PC-3 (cell line): ENCODE measurements around the gene BBOX1. TPM values are rescaled to one million over a fixed set of nuclear protein-coding genes. Genes with fewer than 3 reads are reported as not detected.

ENCODE experiments used
- ATAC-seq: fragments of 200-7000 bp; cut with Tn5 transposase; 2 replicates; pipeline ENCODE4 v1.9.1; 2020; ENCODE audit warnings: mild to moderate bottlenecking, moderate library complexity
- BruUV-seq: library from RNA; stranded (reverse); fragments of 400-500 nt; replicated peaks from 2 replicates; lab custom pipeline; 2021; lab: Mats Ljungman, UMichigan
- CTCF ChIA-PET: fragments of 300-600 bp; sonication (Branson Sonifier 250); formaldehyde crosslinking; loops from one replicate; lab custom pipeline; 2022; ENCODE audit warnings: antibody characterized with exemption; lab: Charles Lee
- POLR2A ChIA-PET: fragments of 300-600 bp; sonication (Branson Sonifier 250); formaldehyde crosslinking; loops from one replicate; lab custom pipeline; 2022; ENCODE audit warnings: antibody characterized with exemption; ENCODE audit not compliant: unreplicated experiment; lab: Charles Lee
- DNase-seq: peaks from one replicate; pipeline ENCODE4 v3.0.0-alpha.2; 2015
- H2AFZ ChIP-seq: fragments of 300-600 bp; sonication (generic); 2 replicates; pipeline ENCODE4 v1.6.0; 2016; ENCODE audit warnings: antibody characterized with exemption, low read length
- H3F3A ChIP-seq: fragments of 300-600 bp; sonication (generic); one replicate; pipeline ENCODE4 v1.6.0; 2017; ENCODE audit warnings: antibody characterized with exemption, low read length, control low read depth, mild to moderate bottlenecking; ENCODE audit not compliant: unreplicated experiment
- H3K27ac ChIP-seq: fragments of 300-600 bp; sonication (generic); 2 replicates; pipeline ENCODE4 v1.5.1; 2016; ENCODE audit warnings: mild to moderate bottlenecking, low read length
- H3K27me3 ChIP-seq: fragments of 300-600 bp; sonication (generic); 2 replicates; pipeline ENCODE4 v1.6.1; 2016; ENCODE audit warnings: low read length, mixed read lengths
- H3K36me3 ChIP-seq: fragments of 300-600 bp; sonication (generic); 2 replicates; pipeline ENCODE4 v1.6.1; 2016; ENCODE audit warnings: low read depth, mixed run types, low read length, mixed read lengths
- H3K4me1 ChIP-seq: fragments of 300-600 bp; sonication (generic); 2 replicates; pipeline ENCODE4 v1.5.1; 2016; ENCODE audit warnings: low read length; ENCODE audit not compliant: insufficient read depth
- H3K4me2 ChIP-seq: fragments of 300-600 bp; sonication (generic); 2 replicates; pipeline ENCODE4 v1.6.0; 2016; ENCODE audit warnings: low read length
- H3K4me3 ChIP-seq: fragments of 300-600 bp; sonication (generic); 2 replicates; pipeline ENCODE4 v1.5.1; 2016; ENCODE audit warnings: mild to moderate bottlenecking, low read length, mixed read lengths
- H3K79me2 ChIP-seq: fragments of 300-600 bp; sonication (generic); 2 replicates; pipeline ENCODE4 v1.6.1; 2017; ENCODE audit warnings: low read length, mixed read lengths
- H3K9ac ChIP-seq: fragments of 300-600 bp; sonication (generic); 2 replicates; pipeline ENCODE4 v1.6.0; 2016; ENCODE audit warnings: mild to moderate bottlenecking, low read length
- H3K9me2 ChIP-seq: fragments of 300-600 bp; sonication (generic); replicated peaks from 2 replicates; pipeline ENCODE4 v1.6.1; 2016; ENCODE audit warnings: mixed run types, low read length, mixed read lengths
- H3K9me3 ChIP-seq: fragments of 300-600 bp; sonication (generic); 2 replicates; pipeline ENCODE4 v1.6.1; 2016; ENCODE audit warnings: low read length, mixed read lengths
- H4K20me1 ChIP-seq: fragments of 300-600 bp; sonication (generic); 2 replicates; pipeline ENCODE4 v1.6.1; 2016; ENCODE audit warnings: low read length, mixed read lengths
- EZH2 ChIP-seq: fragments of 300-600 bp; sonication (generic); IDR thresholded peaks from one replicate; pipeline ENCODE4 v1.6.1; 2017; ENCODE audit warnings: antibody characterized with exemption, mild to moderate bottlenecking, low read length; ENCODE audit not compliant: unreplicated experiment
- EZH2phosphoT487 ChIP-seq: fragments of 300-600 bp; sonication (generic); IDR thresholded peaks from 2 replicates; pipeline ENCODE4 v1.6.1; 2018; ENCODE audit warnings: mild to moderate bottlenecking, antibody characterized with exemption, low read length, borderline replicate concordance
- intact Hi-C: fragments of 100-400 bp; cut with micrococcal nuclease; formaldehyde crosslinking; loops from 2 replicates; pipeline ENCODE4 v1.9.0; 2023
- total RNA-seq: library from RNA; depleted of rRNA; stranded (reverse); fragments of >200 nt; gene quantifications from 2 replicates; pipeline ENCODE4 v1.2.3, GENCODE V29; 2014
- TF ChIP-seq, protein P1 (sequence below): fragments of 300-600 bp; sonication (generic); conservative IDR thresholded peaks from 2 replicates; pipeline ENCODE4 v1.5.1; 2017; ENCODE audit warnings: antibody characterized with exemption, low read depth, mild to moderate bottlenecking, low read length

Gene BBOX1
- total RNA-seq, 1 experiment from 2014 or later: not detected

GRCh38 chr11:27148506-27148905, 107.9 kb downstream of the BBOX1 start:
- intact Hi-C loops: no loop called here
- ATAC-seq: no peak
- no peak for DNase-seq
- no peaks in the 10 kb centered on the region for H3K9me2 ChIP-seq
- TF ChIP-seq, protein P1, sequence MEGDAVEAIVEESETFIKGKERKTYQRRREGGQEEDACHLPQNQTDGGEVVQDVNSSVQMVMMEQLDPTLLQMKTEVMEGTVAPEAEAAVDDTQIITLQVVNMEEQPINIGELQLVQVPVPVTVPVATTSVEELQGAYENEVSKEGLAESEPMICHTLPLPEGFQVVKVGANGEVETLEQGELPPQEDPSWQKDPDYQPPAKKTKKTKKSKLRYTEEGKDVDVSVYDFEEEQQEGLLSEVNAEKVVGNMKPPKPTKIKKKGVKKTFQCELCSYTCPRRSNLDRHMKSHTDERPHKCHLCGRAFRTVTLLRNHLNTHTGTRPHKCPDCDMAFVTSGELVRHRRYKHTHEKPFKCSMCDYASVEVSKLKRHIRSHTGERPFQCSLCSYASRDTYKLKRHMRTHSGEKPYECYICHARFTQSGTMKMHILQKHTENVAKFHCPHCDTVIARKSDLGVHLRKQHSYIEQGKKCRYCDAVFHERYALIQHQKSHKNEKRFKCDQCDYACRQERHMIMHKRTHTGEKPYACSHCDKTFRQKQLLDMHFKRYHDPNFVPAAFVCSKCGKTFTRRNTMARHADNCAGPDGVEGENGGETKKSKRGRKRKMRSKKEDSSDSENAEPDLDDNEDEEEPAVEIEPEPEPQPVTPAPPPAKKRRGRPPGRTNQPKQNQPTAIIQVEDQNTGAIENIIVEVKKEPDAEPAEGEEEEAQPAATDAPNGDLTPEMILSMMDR: no peak
- TF ChIP-seq EZH2phosphoT487 (no peak), EZH2 (no peak)
- no peak overlapping the region for H3K4me2 ChIP-seq
- H3K36me3 ChIP-seq: no peaks in the 10 kb centered on the region
- ChIA-PET CTCF (no interaction called here), POLR2A (no interaction called here)
- no peak overlapping the region for H3K27ac ChIP-seq
- no peaks in the 10 kb centered on the region for H4K20me1 ChIP-seq
- H3K9ac ChIP-seq: no peak overlapping the region
- no TSS peak for BruUV-seq
- no peak overlapping the region for H2AFZ ChIP-seq
- no peaks in the 10 kb centered on the region for H3K9me3 ChIP-seq
- H3K4me3 ChIP-seq: no peak overlapping the region
- H3K4me1 ChIP-seq: no peaks in the 10 kb centered on the region
- no peaks in the 10 kb centered on the region for H3F3A ChIP-seq
- no peaks in the 10 kb centered on the region for H3K79me2 ChIP-seq
- H3K27me3 ChIP-seq: 0 out of 2 replicates have a peak, but pooled peaks cover 15% of the 10 kb centered on the region

- Histone ChIP-seq H2AFZ (no peak overlapping the region), H3K9me2 (no peaks in the 10 kb centered on the region), H3K9me3 (no peaks in the 10 kb centered on the region), H3K4me1 (no peaks in the 10 kb centered on the region), H3K79me2 (no peaks in the 10 kb centered on the region), H3K27ac (no peak overlapping the region), H3K4me2 (no peak overlapping the region), H3K36me3 (no peaks in the 10 kb centered on the region), H4K20me1 (no peaks in the 10 kb centered on the region), H3F3A (no peaks in the 10 kb centered on the region), H3K4me3 (no peak overlapping the region), H3K27me3 (0 out of 2 replicates have a peak, but pooled peaks cover 11% of the 10 kb centered on the region), H3K9ac (no peak overlapping the region)
- TF ChIP-seq, protein P1: no peak
- TF ChIP-seq EZH2: no peak
- no peak for TF ChIP-seq EZH2phosphoT487
- ChIA-PET POLR2A (no interaction called here), CTCF (no interaction called here)
- intact Hi-C loops: no loop called here
- BruUV-seq: no TSS peak
- ATAC-seq: no peak
- DNase-seq: no peak
Observed at GRCh38 chr11:27150098-27150497, 109.5 kb downstream of the BBOX1 start.

- no peak overlapping the region for H3K4me2 ChIP-seq
- 0 out of 2 replicates have a peak, but pooled peaks cover 11% of the 10 kb centered on the region for H3K27me3 ChIP-seq
- no peak overlapping the region for H3K27ac ChIP-seq
- no peaks in the 10 kb centered on the region for H4K20me1 ChIP-seq
- H3K4me3 ChIP-seq: no peak overlapping the region
- ATAC-seq (no peak), DNase-seq (no peak)
- ChIA-PET CTCF (no interaction called here), POLR2A (no interaction called here)
- H3K9me3 ChIP-seq: no peaks in the 10 kb centered on the region
- H2AFZ ChIP-seq: no peak overlapping the region
- no peaks in the 10 kb centered on the region for H3F3A ChIP-seq
- intact Hi-C loops: no loop called here
- no peaks in the 10 kb centered on the region for H3K36me3 ChIP-seq
- H3K9ac ChIP-seq: no peak overlapping the region
- no peaks in the 10 kb centered on the region for H3K79me2 ChIP-seq
- no peaks in the 10 kb centered on the region for H3K4me1 ChIP-seq
- H3K9me2 ChIP-seq: no peaks in the 10 kb centered on the region
- no TSS peak for BruUV-seq
- TF ChIP-seq, protein P1: no peak
- TF ChIP-seq EZH2 (no peak), EZH2phosphoT487 (no peak)
Observed at GRCh38 chr11:27153136-27153535, 112.5 kb downstream of the BBOX1 start.
